PC-9 (cell line): ENCODE results near the gene TYRP1. TPM values are rescaled to one million over a fixed set of nuclear protein-coding genes. Genes with fewer than 3 reads are reported as not detected.

Source experiments
- BruUV-seq: library from RNA; stranded (reverse); fragments of 400-500 nt; replicated peaks from 2 replicates; lab custom pipeline; 2021; lab: Mats Ljungman, UMichigan
- CTCF ChIA-PET: fragments of 300-600 bp; sonication (Branson Sonifier 250); formaldehyde crosslinking; loops from one replicate; lab custom pipeline; 2022; ENCODE audit warnings: antibody characterized with exemption; lab: Charles Lee
- POLR2A ChIA-PET: fragments of 300-600 bp; sonication (Branson Sonifier 250); formaldehyde crosslinking; loops from one replicate; lab custom pipeline; 2022; ENCODE audit warnings: antibody characterized with exemption; ENCODE audit not compliant: unreplicated experiment; lab: Charles Lee
- DNase-seq, 2 experiments: peaks; one replicate each; pipeline versions ENCODE4 v3.0.0 to v3.0.0-alpha.2; 2015 to 2022; ENCODE audit warnings: mixed read lengths in 1 of 2
- H2AFZ ChIP-seq: fragments of 200-600 bp; sonication (generic); 2 replicates; pipeline ENCODE4 v1.8.1; 2017; ENCODE audit warnings: antibody characterized with exemption
- H3F3A ChIP-seq: fragments of 200-600 bp; sonication (generic); 2 replicates; pipeline ENCODE4 v1.8.1; 2017; ENCODE audit warnings: antibody characterized with exemption, mild to moderate bottlenecking, low read depth; ENCODE audit not compliant: insufficient read depth
- H3K27ac ChIP-seq: fragments of 200-600 bp; sonication (generic); 2 replicates; pipeline ENCODE4 v1.6.1; 2016; ENCODE audit warnings: mixed run types
- H3K27me3 ChIP-seq: fragments of 200-600 bp; sonication (generic); 2 replicates; pipeline ENCODE4 v1.6.1; 2016; ENCODE audit warnings: low read depth, mixed run types; ENCODE audit not compliant: insufficient read depth
- H3K36me3 ChIP-seq: fragments of 200-600 bp; sonication (generic); 2 replicates; pipeline ENCODE4 v1.6.1; 2016; ENCODE audit warnings: low read depth, mixed run types
- H3K4me1 ChIP-seq: fragments of 200-600 bp; sonication (generic); replicated peaks from 2 replicates; pipeline ENCODE4 v1.6.1; 2016; ENCODE audit warnings: mixed run types; ENCODE audit not compliant: insufficient read depth
- H3K4me2 ChIP-seq: fragments of 200-600 bp; sonication (generic); 2 replicates; pipeline ENCODE4 v1.6.1; 2017; ENCODE audit warnings: mixed run types
- H3K4me3 ChIP-seq: fragments of 200-600 bp; sonication (generic); 2 replicates; pipeline ENCODE4 v1.6.1; 2016; ENCODE audit warnings: mixed run types
- H3K79me2 ChIP-seq: fragments of 200-600 bp; sonication (generic); 2 replicates; pipeline ENCODE4 v1.6.1; 2017; ENCODE audit warnings: low read depth, mixed run types
- H3K9me2 ChIP-seq: fragments of 200-600 bp; sonication (generic); 2 replicates; pipeline ENCODE4 v1.8.1; 2017; ENCODE audit warnings: mild to moderate bottlenecking; ENCODE audit not compliant: insufficient read depth
- H3K9me3 ChIP-seq: fragments of 200-600 bp; sonication (generic); 2 replicates; pipeline ENCODE4 v1.8.1; 2016; ENCODE audit warnings: low read depth; ENCODE audit not compliant: insufficient read depth
- H4K20me1 ChIP-seq: fragments of 200-600 bp; sonication (generic); 2 replicates; pipeline ENCODE4 v1.8.1; 2017; ENCODE audit not compliant: insufficient read depth
- CTCF ChIP-seq: fragments of 200-600 bp; sonication (generic); conservative IDR thresholded peaks from 2 replicates; pipeline ENCODE4 v1.6.1; 2017; ENCODE audit warnings: mixed run types, antibody characterized with exemption, mild to moderate bottlenecking, moderate library complexity
- EZH2 ChIP-seq: fragments of 200-600 bp; sonication (generic); IDR thresholded peaks from 2 replicates; pipeline ENCODE4 v1.8.0; 2017; ENCODE audit warnings: antibody characterized with exemption, low read depth
- intact Hi-C: fragments of 100-400 bp; cut with micrococcal nuclease; formaldehyde crosslinking; loops from one replicate; pipeline ENCODE4 v1.10.0; 2022; ENCODE audit not compliant: unreplicated experiment
- total RNA-seq: library from RNA; stranded (reverse); gene quantifications from 2 replicates; pipeline ENCODE4 v1.2.3, GENCODE V29; 2021

Gene TYRP1
- total RNA-seq, 1 experiment from 2014 or later = not detected

DNA sequence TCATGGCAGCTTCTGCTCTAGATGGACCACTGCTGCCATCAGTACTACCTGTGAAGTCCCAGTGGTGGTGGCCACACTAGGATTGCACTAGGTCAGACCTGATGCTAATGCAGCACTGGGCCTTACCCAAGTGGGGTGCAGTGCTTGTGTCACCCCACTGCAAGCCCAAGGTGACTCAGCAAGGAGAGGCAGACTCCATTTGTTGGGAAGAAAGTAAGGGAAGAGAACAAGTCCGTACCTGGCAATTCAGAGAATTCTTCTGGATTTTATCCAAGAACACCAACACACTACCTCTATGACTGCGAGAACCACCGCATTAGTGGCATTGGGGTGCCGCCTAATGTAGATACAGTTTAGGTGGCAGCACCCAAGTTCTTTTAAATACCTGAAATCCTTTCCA lies 34.0 kb upstream of the TYRP1 start:
- Histone ChIP-seq H4K20me1 (no peaks in the 10 kb centered on the region), H3K9me3 (no peaks in the 10 kb centered on the region), H3F3A (no peaks in the 10 kb centered on the region), H3K79me2 (no peaks in the 10 kb centered on the region), H3K27ac (no peak overlapping the region), H3K4me3 (no peak overlapping the region), H3K4me1 (no peaks in the 10 kb centered on the region), H2AFZ (no peak overlapping the region), H3K27me3 (no peaks in the 10 kb centered on the region), H3K9me2 (no peaks in the 10 kb centered on the region), H3K36me3 (no peaks in the 10 kb centered on the region), H3K4me2 (no peak overlapping the region)
- intact Hi-C loops = no loop called here
- ChIA-PET POLR2A (no interaction called here), CTCF (no interaction called here)
- no TSS peak for BruUV-seq
- TF ChIP-seq EZH2 (no peak), CTCF (no peak)
- no peak for DNase-seq

GRCh38 chr9:12666813-12667212 lies 26.4 kb upstream of the TYRP1 start:
- intact Hi-C loops = no loop called here
- DNase-seq = no peak
- CTCF ChIA-PET = no interaction called here

GRCh38 chr9:12667892-12668291 lies 25.3 kb upstream of the TYRP1 start:
- no peaks in the 10 kb centered on the region for H3F3A ChIP-seq
- DNase-seq = no peak
- no peaks in the 10 kb centered on the region for H3K36me3 ChIP-seq
- no peaks in the 10 kb centered on the region for H3K79me2 ChIP-seq
- POLR2A ChIA-PET = no interaction called here
- CTCF ChIA-PET = no interaction called here
- H3K4me2 ChIP-seq = no peak overlapping the region
- BruUV-seq = no TSS peak
- H3K27ac ChIP-seq = no peak overlapping the region
- no peaks in the 10 kb centered on the region for H3K9me2 ChIP-seq
- H3K9me3 ChIP-seq = no peaks in the 10 kb centered on the region
- H4K20me1 ChIP-seq = no peaks in the 10 kb centered on the region
- H3K4me1 ChIP-seq = no peaks in the 10 kb centered on the region
- no peak overlapping the region for H3K4me3 ChIP-seq
- H3K27me3 ChIP-seq = no peaks in the 10 kb centered on the region
- intact Hi-C loops = no loop called here
- no peak for TF ChIP-seq EZH2
- TF ChIP-seq CTCF = no peak
- no peak overlapping the region for H2AFZ ChIP-seq

More at GRCh38 chr9:12666813-12667212, 26.4 kb upstream of the TYRP1 start:
- H3K4me3 ChIP-seq = no peak overlapping the region
- H3K9me3 ChIP-seq = no peaks in the 10 kb centered on the region
- H3F3A ChIP-seq = no peaks in the 10 kb centered on the region
- TF ChIP-seq CTCF (peak; percentile 29; the same call in 1 of the 2 replicates), EZH2 (no peak)
- no TSS peak for BruUV-seq
- H4K20me1 ChIP-seq = no peaks in the 10 kb centered on the region
- H3K27me3 ChIP-seq = no peaks in the 10 kb centered on the region
- H3K36me3 ChIP-seq = no peaks in the 10 kb centered on the region
- no peaks in the 10 kb centered on the region for H3K79me2 ChIP-seq
- POLR2A ChIA-PET = no interaction called here
- no peak overlapping the region for H3K4me2 ChIP-seq
- H2AFZ ChIP-seq = no peak overlapping the region
- no peak overlapping the region for H3K27ac ChIP-seq
- no peaks in the 10 kb centered on the region for H3K4me1 ChIP-seq
- H3K9me2 ChIP-seq = no peaks in the 10 kb centered on the region
